ENCODE results near the gene AP1S3. TPM values are rescaled to one million over a fixed set of nuclear protein-coding genes. Genes with fewer than 3 reads are reported as not detected.

The AP1S3 gene
- total and polyA plus RNA-seq, 2 donors (not counting 3 experiments of a cell fraction or from before 2014, with no cell fraction given), result 0.69 to 3.8 TPM

DNA sequence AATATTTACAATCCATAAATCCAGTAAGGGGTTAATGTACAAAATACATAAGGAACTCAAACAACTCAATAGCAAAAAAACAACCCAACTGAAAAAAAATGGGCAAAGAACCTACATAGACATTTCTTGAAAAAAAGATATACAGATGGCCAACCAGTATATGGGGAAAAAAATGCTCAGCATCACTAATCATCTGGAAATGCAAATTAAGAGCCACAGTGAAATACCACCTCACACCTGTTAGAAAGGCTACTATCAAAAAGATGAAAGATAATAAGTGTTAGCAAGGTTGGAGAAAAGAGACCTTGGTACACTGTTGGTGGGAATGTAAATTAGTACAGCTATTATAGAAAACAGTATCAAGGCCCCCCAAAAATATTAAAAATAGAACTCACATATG lies 14.6 kb downstream of the AP1S3 start:
- Histone ChIP-seq H3K79me2 (ENCODE audit: control insufficient read depth, insufficient read depth, low read length) (no peaks in the 10 kb centered on the region), H3K4me2 (ENCODE audit: insufficient read depth, low read length) (no peak overlapping the region), H3K4me3 (replicated peaks in 1 of 3; ENCODE audit: insufficient read depth in 1 of 3, low read depth in 1 of 3, low read length in 3 of 3) (no peak overlapping the region), H4K20me1 (replicated peaks; ENCODE audit: control insufficient read depth, extremely low read depth, insufficient read depth, low read length) (no peaks in the 10 kb centered on the region), H3K27ac (ENCODE audit: insufficient read depth, low read depth, low read length) (no peak overlapping the region), H3K9ac (replicated peaks; ENCODE audit: extremely low read depth, insufficient read depth, low read length) (no peak overlapping the region), H3K27me3 (ENCODE audit: control insufficient read depth in 2 of 2, insufficient read depth in 2 of 2, low read length in 2 of 2) (no peaks in the 10 kb centered on the region), H3K9me3 (replicated peaks; ENCODE audit: control insufficient read depth, insufficient read depth, low read length) (no peaks in the 10 kb centered on the region), H3K36me3 (ENCODE audit: control insufficient read depth in 2 of 2, extremely low read depth in 1 of 2, insufficient read depth in 2 of 2, low read length in 2 of 2) (no peaks in the 10 kb centered on the region), H3K9me1 (replicated peaks; ENCODE audit: control insufficient read depth, extremely low read depth, insufficient read depth, low read length) (no peaks in the 10 kb centered on the region), H2AFZ (ENCODE audit: low read depth, low read length) (no peak overlapping the region), H3K4me1 (ENCODE audit: control insufficient read depth, extremely low read depth, insufficient read depth, low read length) (peaks cover 11% of the 10 kb centered on the region)
- CTCF ChIA-PET, result interaction anchor here (1.1 kb wide), 1 partner anchor 15 kb away, joined by 3 read pairs; no protein-coding TSS in a partner anchor
- FAIRE-seq (no peak), DNase-seq (ENCODE audit: low read depth, low spot score) (no peak)
- intact Hi-C loops (cut with micrococcal nuclease) (no loop called here), dilution Hi-C loops (cut with MboI; ENCODE audit: extremely low pct_ligation_motif_present, low sequenced_read_pairs) (no loop called here)
- no TSS peak for BruUV-seq (replicated peaks)
- POLR2A ChIA-PET, result no interaction called here
- TF ChIP-seq, protein P1, sequence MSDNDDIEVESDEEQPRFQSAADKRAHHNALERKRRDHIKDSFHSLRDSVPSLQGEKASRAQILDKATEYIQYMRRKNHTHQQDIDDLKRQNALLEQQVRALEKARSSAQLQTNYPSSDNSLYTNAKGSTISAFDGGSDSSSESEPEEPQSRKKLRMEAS (IDR thresholded peaks at IDR 0.05; ENCODE audit: insufficient read depth, insufficient read length), result no peak

DNA sequence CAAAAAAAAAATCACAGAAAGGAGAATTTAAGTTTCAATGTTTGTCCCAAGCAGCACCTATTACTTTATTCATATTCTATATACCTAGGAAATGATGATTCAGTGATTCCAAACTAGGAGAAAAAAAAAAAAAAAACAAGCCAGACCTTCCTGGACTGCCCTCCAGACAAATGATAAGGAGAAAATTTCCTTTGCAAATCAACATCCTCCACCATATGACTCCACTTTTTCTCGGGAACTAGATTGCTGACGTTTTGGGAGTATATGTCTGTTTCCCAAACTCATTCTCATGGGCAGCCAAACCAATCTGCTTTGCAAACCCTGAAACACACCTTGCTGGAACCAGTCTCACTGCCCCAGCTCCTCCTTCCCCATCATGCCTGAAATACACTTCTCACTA lies 16.8 kb downstream of the AP1S3 start:
- Histone ChIP-seq H3K27ac (ENCODE audit: insufficient read depth, low read depth, low read length) (peak overlapping the region; percentile 3), H3K9me3 (replicated peaks; ENCODE audit: control insufficient read depth, insufficient read depth, low read length) (no peaks in the 10 kb centered on the region), H3K4me3 (replicated peaks in 1 of 3; ENCODE audit: insufficient read depth in 1 of 3, low read depth in 1 of 3, low read length in 3 of 3) (no peak overlapping the region), H4K20me1 (replicated peaks; ENCODE audit: control insufficient read depth, extremely low read depth, insufficient read depth, low read length) (no peaks in the 10 kb centered on the region), H3K9ac (replicated peaks; ENCODE audit: extremely low read depth, insufficient read depth, low read length) (no peak overlapping the region), H3K79me2 (ENCODE audit: control insufficient read depth, insufficient read depth, low read length) (no peaks in the 10 kb centered on the region), H3K9me1 (replicated peaks; ENCODE audit: control insufficient read depth, extremely low read depth, insufficient read depth, low read length) (no peaks in the 10 kb centered on the region), H3K27me3 (ENCODE audit: control insufficient read depth in 2 of 2, insufficient read depth in 2 of 2, low read length in 2 of 2) (no peaks in the 10 kb centered on the region), H2AFZ (ENCODE audit: low read depth, low read length) (peak overlapping the region; percentile 65), H3K36me3 (ENCODE audit: control insufficient read depth in 2 of 2, extremely low read depth in 1 of 2, insufficient read depth in 2 of 2, low read length in 2 of 2) (no peaks in the 10 kb centered on the region), H3K4me1 (ENCODE audit: control insufficient read depth, extremely low read depth, insufficient read depth, low read length) (peaks cover 20% of the 10 kb centered on the region), H3K4me2 (ENCODE audit: insufficient read depth, low read length) (peak overlapping the region; percentile 69)
- POLR2A ChIA-PET, result no interaction called here
- CTCF ChIA-PET, result interaction anchor here (0.5 to 1.2 kb wide), 4 partner anchors 17 to 1065 kb away, joined by 3 read pairs; no protein-coding TSS in a partner anchor
- peak; percentile 90 for DNase-seq (ENCODE audit: low read depth, low spot score)
- TF ChIP-seq EZH2 (IDR thresholded peaks at IDR 0.05; ENCODE audit: borderline replicate concordance, low read depth, low read length, severe bottlenecking) (no peak), GATA2 (IDR thresholded peaks at IDR 0.05; ENCODE audit: insufficient read depth, insufficient read length, low read depth, low read length) (peak; percentile 50), MYC (IDR thresholded peaks at IDR 0.05; ENCODE audit: low read depth, low read length) (no peak), POLR2AphosphoS5 (IDR thresholded peaks at IDR 0.05; ENCODE audit: insufficient read depth, low read depth, low read length) (no peak), JUN (IDR thresholded peaks at IDR 0.05; ENCODE audit: borderline replicate concordance, insufficient read depth, insufficient read length, low read depth) (peak; percentile 34), FOS (IDR thresholded peaks at IDR 0.05; ENCODE audit: borderline replicate concordance, insufficient read depth, low read length) (no peak)
- TF ChIP-seq, protein P1 (IDR thresholded peaks at IDR 0.05; ENCODE audit: insufficient read depth, insufficient read length), result no peak
- intact Hi-C loops (cut with micrococcal nuclease), result no loop called here
- dilution Hi-C loops (cut with MboI; ENCODE audit: extremely low pct_ligation_motif_present, low sequenced_read_pairs), result no loop called here
- FAIRE-seq, result peak; percentile 85
- BruUV-seq (replicated peaks), result no TSS peak
